Fibroblast of the aortic adventitia (primary cell): ENCODE data around the gene NCKAP5. TPM values are rescaled to one million over a fixed set of nuclear protein-coding genes. Genes with fewer than 3 reads are reported as not detected.

ENCODE experiments used
- DNase-seq: peaks from one replicate; pipeline ENCODE4 v3.0.0-alpha.2; 2010; ENCODE audit warnings: low read depth
- H3K4me3 ChIP-seq: 2 replicates; pipeline ENCODE4 v1.5.1; 2011; ENCODE audit warnings: low read depth, mild to moderate bottlenecking, control low read depth, low read length, moderate library complexity
- total RNA-seq: library from RNA; depleted of rRNA; stranded (reverse); fragments of >200 nt; gene quantifications from 2 replicates; pipeline ENCODE4 v1.2.3, GENCODE V29; 2012; ENCODE audit warnings: low replicate concordance
- TF ChIP-seq, protein P1 (sequence below): IDR thresholded peaks from 2 replicates; pipeline ENCODE4 v1.5.1; 2011; ENCODE audit warnings: mild to moderate bottlenecking, low read length, control low read depth, inconsistent platforms; ENCODE audit not compliant: insufficient read depth

The NCKAP5 gene
- total RNA-seq, 1 donor, result 4.4 TPM

DNA sequence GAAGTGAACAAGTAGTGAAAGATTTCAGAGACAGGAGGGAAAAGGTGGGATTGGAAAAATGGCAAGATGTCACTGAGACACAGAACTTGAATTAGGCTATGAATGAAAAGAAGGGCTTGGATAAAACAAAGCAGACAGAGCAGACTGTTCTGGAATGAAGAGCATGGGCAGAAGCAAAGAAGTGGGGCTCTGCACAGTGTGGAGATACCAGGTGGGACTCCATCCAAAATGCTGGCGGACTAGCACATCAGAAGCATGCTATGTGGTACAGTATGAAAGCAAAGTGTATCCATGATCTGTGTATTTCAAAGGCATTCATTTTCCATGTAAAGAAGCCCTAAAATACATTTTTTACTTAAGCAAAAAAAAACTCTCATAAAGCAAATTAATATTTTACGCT, 487.4 kb downstream of the NCKAP5 start:
- TF ChIP-seq, protein P1, sequence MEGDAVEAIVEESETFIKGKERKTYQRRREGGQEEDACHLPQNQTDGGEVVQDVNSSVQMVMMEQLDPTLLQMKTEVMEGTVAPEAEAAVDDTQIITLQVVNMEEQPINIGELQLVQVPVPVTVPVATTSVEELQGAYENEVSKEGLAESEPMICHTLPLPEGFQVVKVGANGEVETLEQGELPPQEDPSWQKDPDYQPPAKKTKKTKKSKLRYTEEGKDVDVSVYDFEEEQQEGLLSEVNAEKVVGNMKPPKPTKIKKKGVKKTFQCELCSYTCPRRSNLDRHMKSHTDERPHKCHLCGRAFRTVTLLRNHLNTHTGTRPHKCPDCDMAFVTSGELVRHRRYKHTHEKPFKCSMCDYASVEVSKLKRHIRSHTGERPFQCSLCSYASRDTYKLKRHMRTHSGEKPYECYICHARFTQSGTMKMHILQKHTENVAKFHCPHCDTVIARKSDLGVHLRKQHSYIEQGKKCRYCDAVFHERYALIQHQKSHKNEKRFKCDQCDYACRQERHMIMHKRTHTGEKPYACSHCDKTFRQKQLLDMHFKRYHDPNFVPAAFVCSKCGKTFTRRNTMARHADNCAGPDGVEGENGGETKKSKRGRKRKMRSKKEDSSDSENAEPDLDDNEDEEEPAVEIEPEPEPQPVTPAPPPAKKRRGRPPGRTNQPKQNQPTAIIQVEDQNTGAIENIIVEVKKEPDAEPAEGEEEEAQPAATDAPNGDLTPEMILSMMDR, result no peak
- H3K4me3 ChIP-seq, result no peak overlapping the region
- DNase-seq, result no peak

DNA sequence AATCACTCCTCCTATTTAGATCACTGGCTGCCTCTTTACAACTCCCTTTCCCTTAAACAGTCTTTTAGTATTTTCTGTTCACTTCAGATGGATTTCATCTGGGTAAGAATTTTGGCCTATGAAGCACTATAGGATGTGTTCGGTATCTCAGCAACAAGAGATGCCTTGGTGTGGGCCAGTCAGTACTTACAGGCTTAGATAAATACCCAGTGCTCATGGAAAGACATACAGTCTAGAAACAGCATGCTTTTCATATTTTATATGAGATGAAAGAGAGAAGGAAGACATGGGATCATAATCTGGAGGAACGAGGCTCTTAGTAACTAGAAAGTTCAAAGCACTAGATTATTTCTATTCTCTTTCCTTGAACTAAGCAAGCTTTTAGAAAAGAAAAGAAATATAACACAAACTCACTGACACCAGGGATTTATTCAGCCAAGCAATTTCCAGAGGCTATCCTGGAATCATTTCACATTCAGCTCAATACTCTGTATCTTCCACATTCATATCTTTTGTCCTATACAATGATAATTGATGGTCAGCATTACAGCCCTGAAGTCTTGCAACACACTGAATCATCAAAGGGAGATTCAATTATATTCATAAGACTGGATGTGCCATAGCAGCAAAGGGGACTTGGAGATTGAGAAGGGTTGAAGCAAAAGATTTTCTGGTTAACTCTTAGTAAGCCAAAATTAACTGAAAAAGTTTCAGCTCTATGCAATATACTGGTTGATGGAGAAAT, 489.4 kb downstream of the NCKAP5 start:
- DNase-seq, result no peak
- no peak overlapping the region for H3K4me3 ChIP-seq
- TF ChIP-seq, protein P1, result no peak

DNA sequence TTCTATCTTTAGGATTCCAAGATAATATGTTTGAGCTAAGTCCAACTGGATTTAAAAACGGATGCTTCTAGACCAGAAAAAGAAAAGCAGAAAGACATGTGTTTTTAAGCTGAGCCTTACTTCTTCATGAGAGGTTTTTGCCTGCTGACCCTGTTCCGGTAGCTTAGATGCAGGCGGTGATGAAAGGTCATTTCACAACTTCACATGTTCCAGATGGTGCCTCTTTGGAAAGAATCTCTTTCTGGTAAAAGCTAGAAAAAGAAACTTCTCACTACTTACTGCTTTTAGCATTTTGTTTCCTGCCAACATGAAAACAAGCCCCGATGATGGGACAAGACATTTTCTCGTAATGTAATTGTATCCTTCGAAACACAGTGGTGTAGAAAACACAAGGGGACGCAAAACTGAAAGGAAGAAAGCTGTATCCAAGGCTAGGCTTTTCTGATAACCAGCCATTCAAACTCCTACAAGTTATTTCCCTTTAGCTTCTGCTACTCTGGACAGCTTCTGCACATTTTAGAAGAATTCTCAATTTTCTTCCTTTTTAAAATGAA, 490.9 kb downstream of the NCKAP5 start:
- peak; percentile 70 for DNase-seq
- H3K4me3 ChIP-seq, result no peak overlapping the region

DNA sequence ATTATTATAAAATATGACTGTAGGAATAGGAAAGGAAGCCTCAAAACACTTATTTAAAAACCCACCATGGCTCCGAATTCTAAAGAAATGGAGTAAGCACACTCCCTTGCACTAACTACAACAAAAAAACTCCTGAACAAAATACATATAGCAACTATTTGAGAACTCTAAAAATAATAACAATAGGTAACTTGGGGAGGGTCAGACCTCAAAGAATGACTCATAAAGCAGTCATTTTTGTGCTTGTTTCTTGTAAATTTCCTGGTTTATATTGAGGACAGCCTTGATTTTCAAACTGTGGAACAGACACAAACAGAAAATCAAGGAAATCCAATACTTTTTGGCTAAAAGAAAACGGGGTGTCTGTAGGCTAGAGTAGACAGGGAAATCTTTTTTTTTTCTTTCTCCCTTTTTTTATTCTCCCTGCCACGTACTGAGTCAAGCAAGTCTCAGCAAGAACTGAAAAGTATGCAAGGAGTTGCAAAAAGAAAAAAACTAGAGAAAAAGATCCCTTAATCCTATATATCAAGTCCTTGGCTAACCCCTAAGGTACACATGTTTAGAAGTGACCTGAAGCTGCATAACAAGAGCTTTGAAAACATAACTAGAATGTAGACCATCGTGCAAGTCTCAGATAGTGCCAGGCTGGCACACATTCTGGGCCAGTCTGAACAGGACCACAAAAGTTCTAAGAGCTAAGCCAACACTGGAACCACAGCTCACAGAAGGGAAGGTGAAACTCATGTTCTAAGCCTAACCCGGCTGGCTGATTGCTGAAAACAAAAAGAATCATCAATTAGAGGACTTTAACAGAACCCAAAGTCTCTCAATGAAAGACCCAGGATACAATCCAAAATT, 495.2 kb downstream of the NCKAP5 start:
- TF ChIP-seq, protein P1, result no peak
- no peak overlapping the region for H3K4me3 ChIP-seq
- DNase-seq, result no peak

More for the DNA sequence above, 490.9 kb downstream of the NCKAP5 start:
- TF ChIP-seq, protein P1, result no peak

DNA sequence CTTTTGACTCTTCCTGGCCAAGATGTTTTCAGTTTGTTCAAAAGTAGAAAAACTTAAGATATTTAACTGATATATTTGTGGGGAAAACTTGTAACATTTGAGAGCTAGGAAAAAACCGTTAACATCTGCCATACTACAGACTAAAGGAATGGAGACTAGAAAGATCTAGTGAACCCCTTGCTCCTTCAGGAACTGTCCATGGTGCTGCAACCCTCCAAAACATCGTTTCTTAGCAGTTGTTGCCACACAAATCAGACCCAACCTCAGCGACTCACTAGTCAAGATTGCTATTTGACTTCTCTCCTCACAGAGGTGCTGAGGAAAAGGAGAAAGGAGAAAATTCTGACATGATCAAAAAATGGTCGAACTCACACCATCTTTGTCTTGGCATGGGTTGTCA, 504.5 kb downstream of the NCKAP5 start:
- DNase-seq, result peak; percentile 65
- TF ChIP-seq, protein P1, result no peak
- no peak overlapping the region for H3K4me3 ChIP-seq

DNA sequence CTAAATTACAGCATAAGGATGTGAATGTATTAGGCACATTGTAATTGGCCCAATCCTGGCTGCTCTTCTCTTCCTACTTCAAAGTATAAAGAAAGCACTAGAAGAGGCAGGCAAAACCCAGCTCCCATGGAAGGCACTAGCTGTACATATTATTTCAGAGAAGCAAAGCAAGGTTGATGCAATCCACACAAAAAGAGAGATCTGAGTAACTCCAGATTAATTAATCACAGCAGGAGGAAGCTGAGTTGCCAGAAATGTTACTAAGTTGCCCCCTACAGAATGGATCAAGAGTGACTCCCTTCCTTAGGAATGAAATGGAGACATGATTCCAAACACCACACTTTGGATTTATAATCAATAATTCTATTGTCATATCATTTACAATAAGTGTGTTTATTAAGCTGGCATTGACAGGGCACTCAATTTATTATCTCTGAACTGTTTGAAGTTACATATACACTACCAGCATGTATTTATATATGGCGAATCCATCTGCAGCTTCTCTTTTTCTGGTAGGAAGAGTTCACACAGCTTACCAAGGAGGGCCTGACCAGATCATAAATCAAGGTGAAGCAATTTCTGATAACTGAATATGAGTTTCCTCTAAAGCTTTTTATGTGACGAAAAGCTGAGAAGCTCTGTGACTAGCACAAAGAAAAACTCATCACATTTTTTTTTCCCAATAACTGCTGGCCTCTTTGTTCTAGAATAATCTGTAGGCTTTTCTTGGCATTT, 505.2 kb downstream of the NCKAP5 start:
- TF ChIP-seq, protein P1, result no peak
- peak; percentile 25 for DNase-seq
- H3K4me3 ChIP-seq, result no peak overlapping the region
